AG09309 (cell line): ENCODE measurements around the gene OXCT1.

ENCODE experiments used
- DNase-seq: peaks from one replicate; pipeline ENCODE4 v3.0.0-alpha.2; 2010; ENCODE audit warnings: low read depth
- H3K4me3 ChIP-seq: 2 replicates; pipeline ENCODE4 v1.5.1; 2011; ENCODE audit warnings: mild to moderate bottlenecking, low read depth, low read length, moderate library complexity; ENCODE audit not compliant: control insufficient read depth
- TF ChIP-seq, protein P1 (sequence below): IDR thresholded peaks from 2 replicates; pipeline ENCODE4 v1.5.1; 2011; ENCODE audit warnings: mild to moderate bottlenecking, low read depth, low read length, inconsistent platforms; ENCODE audit not compliant: insufficient read depth, control insufficient read depth; ENCODE audit errors: missing control alignments

The OXCT1 gene

DNA sequence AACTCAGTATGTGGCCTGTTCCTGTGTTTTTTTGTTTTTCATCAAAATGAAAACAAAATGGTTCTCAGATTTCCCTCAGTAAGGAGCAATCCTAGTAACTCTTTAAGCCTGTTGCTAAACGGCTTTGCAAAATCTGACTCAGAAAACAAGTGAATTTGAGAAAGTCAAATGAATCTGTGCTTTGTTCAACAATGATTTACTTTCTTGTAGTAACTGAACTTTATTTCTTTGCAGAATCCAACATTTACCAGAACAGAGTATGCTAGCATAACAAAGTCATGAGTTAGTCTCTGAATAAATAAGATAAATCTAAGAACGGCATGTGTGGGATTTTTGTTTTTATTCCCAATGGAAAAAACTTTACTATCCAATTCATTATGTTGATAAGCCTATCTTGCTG is 93.8 kb downstream of the OXCT1 start:
- no peak overlapping the region for H3K4me3 ChIP-seq
- TF ChIP-seq, protein P1, sequence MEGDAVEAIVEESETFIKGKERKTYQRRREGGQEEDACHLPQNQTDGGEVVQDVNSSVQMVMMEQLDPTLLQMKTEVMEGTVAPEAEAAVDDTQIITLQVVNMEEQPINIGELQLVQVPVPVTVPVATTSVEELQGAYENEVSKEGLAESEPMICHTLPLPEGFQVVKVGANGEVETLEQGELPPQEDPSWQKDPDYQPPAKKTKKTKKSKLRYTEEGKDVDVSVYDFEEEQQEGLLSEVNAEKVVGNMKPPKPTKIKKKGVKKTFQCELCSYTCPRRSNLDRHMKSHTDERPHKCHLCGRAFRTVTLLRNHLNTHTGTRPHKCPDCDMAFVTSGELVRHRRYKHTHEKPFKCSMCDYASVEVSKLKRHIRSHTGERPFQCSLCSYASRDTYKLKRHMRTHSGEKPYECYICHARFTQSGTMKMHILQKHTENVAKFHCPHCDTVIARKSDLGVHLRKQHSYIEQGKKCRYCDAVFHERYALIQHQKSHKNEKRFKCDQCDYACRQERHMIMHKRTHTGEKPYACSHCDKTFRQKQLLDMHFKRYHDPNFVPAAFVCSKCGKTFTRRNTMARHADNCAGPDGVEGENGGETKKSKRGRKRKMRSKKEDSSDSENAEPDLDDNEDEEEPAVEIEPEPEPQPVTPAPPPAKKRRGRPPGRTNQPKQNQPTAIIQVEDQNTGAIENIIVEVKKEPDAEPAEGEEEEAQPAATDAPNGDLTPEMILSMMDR = no peak
- DNase-seq = no peak

DNA sequence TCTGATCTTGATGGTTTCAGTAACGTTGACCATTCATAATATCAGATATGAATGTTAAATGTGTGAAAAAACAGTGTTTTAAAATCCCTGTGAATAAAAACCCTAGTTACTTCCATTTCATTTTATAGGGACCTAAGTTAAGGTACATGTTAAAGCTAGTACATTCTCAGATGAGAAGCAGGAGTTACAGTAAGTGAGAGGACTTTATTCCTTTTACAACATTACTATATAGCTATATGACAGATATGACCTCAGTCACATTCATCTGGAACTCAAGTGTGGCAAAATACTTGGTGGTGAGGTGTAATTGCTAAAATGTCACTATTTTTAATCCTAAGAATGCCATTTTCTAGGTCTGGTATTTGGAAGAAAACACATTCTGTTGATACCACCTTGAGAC is 96.4 kb downstream of the OXCT1 start:
- no peak for DNase-seq
- H3K4me3 ChIP-seq = no peak overlapping the region
- TF ChIP-seq, protein P1 = no peak

DNA sequence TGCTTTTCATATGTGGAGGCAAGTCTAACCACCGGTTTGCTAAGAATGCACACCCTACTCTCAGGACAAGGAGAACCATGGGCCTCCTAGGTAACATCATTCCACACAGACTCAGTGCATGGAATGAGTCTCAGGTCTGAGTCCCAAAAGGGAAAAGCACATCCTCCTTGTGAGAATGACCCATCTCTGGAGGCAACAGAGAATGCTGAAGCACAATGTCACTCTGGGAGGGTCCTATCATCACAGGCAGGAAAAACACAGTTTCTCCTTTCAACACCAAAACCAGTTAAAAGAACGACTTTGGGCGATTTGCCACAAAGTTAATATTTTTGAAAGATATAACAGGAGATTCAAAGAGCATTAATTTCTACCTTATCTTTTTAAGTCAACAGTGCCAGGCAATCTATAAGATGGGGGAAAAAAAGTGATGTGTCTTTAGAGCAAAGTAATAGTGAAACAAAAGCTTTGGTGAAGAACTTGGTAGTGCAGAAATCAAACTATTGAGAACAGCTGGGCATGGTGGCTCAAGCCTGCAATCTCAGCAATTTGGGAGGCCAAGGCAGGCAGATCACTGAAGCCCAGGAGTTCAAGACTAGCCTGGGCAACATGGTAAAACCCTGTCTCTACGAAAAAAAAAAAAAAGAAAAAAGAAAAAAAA is 97.3 kb downstream of the OXCT1 start:
- H3K4me3 ChIP-seq = no peak overlapping the region
- TF ChIP-seq, protein P1 = no peak
- no peak for DNase-seq

DNA sequence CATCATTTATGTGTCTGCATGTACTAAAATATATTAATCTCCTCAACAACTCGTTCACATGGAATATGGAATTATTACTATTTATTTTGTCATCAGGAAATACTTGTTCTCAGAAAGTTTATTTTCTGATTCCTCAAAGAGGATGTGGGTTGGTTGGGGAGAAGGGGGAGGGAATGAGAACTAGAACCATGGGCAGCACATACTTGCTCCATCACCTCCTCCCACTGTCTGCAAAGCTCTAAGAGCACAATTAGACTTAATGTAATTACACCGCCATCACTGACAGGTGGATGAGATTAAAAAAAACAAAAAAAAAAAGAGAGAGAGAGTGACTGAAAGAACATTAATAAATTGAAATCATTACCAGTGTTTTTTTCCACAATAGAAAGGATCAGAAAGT is 98.2 kb downstream of the OXCT1 start:
- TF ChIP-seq, protein P1 = no peak
- H3K4me3 ChIP-seq = no peak overlapping the region
- no peak for DNase-seq

DNA sequence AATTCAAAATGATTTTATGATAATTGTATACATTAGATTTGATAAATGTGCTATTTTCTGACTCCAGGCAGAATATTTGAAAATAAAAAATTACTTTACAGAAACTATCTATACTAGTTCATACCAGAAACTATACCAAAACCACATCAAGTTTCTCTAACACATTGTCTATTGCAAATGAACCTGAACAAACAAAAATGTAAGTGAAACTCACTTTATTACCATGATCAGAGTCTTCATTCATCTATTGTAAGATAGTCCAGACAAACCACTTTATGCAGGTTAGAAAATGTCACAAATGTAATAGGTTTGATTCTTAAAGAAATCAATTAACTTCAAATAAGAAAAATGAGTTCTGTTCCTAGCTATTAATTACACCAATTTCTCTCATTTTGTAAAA is 99.4 kb downstream of the OXCT1 start:
- no peak overlapping the region for H3K4me3 ChIP-seq
- no peak for DNase-seq
- TF ChIP-seq, protein P1 = no peak

DNA sequence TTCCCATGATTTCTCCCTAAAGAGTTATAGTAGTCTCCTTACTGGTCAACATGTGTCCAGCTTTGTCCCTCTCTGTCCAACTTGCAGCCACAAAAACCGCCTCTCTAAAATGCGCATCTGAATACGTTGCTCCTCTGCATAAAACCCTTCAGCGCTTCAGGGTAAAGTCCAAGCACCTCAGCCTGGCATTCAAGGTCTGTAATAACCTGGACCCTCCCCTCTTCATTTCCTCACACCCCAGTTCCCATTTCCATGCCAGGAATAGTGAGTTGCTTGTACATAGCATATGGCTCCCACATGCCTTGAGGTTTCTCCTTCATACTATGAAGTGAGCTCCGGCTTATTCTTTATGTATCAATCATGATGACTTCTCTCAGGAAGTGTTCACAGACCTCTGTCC is 101.5 kb downstream of the OXCT1 start:
- TF ChIP-seq, protein P1 = no peak
- DNase-seq = no peak
- no peak overlapping the region for H3K4me3 ChIP-seq
